HG03558 (cell line): ENCODE results near the gene UGT1A3.

Source experiments
- ATAC-seq: cut with Tn5 transposase; IDR thresholded peaks from one replicate; pipeline ENCODE4 v1.9.1; 2021; ENCODE audit warnings: moderate number of reproducible peaks; ENCODE audit not compliant: unreplicated experiment; ENCODE audit errors: extremely low read depth

UGT1A3 gene

GRCh38 chr2:233791883-233792329, 63.1 kb downstream of the UGT1A3 start:
- no peak for ATAC-seq

DNA sequence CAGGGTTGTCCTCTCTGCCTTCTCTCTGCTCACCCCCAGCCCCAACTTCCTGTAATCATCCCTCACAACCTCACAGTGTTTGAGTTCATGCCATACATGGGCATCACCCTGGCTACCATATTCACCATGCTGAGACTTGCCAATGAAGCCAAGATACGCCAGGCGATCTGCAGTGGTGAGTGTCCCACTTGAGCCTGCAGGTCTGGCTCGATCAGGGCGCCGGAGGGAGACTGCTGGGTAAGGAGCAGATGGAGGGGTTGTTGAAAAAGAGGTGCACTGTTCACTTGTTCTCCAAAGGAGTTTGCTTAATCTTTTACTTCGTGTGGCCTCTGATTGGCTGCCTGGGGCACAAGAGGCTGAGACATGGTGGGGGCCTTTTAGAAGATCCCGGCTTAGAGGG, 63.9 kb downstream of the UGT1A3 start:
- ATAC-seq = no peak

DNA sequence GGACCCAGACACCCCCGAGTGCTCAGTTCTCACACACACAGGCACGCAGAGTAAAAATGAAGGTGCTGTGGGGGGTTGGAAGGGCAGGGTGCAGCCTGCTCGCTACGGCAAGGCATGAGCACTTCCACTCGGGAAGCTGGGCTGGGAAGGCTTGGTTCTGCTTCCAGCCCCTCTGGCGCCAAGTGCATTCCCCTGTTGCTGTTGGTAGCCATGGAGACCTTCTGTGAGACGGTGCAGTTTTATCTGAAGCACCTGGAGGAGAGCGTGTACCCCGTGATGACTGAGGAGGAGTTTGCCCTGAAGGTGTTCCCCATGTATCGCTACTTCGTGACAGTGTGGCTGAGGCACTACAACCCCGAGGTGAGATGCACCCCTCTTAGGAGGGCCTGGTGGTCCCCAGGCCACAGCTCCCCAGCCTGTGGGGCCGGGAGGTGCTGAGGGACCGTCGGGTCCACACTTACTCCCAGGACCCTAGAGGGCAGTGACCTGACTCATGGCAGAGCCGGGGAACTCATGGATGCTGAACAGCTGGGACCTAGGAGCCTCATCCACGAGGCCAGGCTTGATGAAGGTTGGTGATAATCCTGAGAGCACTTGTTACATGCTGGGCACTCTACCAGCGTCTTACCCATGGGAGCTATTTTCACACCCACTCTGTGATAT, 64.8 kb downstream of the UGT1A3 start:
- no peak for ATAC-seq

GRCh38 chr2:233794128-233794658, 65.4 kb downstream of the UGT1A3 start:
- ATAC-seq = no peak

GRCh38 chr2:233795735-233796171, 66.9 kb downstream of the UGT1A3 start:
- ATAC-seq = no peak

- no peak for ATAC-seq
Measured at GRCh38 chr2:233796254-233796653, 67.4 kb downstream of the UGT1A3 start.

DNA sequence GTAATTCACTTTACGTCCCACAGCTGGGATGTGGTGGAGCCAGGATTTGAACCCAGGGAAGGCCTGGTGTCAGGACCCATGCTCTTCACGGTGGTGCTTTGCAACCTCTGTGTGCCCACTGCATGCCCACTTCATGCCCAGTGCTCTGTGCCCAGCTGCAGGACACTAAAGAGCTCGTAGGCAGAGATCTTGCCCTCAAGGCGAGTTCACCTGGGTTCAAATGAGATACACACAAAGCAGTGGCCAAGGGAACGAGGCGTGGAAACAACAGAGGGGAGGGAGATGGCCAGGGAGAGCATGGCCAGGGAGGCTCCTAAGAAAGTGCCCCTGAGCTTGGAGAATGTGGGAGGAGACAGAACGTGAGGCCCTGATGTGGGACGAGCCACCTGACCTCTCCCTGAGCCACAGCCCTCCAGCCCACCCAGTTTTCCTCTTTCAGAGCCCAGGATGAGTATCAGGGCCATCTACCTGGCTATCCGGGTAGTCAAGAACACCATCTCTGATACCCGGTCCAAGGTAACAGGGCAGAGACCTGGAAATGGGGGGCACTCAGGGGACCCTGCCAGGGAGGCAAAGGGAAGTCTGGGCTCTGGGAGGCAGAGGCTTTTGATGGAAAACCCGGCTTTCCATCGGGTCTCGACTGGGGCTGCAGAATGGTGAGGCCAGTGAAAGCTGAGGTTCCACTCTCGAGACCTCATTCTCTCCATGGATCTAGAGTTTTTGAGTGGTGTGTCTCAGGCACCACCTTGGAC, 69.7 kb downstream of the UGT1A3 start:
- no peak for ATAC-seq

GRCh38 chr2:233799087-233799665, 70.3 kb downstream of the UGT1A3 start:
- no peak for ATAC-seq

- ATAC-seq = no peak
Measured at GRCh38 chr2:233799716-233800115, 70.9 kb downstream of the UGT1A3 start.

DNA sequence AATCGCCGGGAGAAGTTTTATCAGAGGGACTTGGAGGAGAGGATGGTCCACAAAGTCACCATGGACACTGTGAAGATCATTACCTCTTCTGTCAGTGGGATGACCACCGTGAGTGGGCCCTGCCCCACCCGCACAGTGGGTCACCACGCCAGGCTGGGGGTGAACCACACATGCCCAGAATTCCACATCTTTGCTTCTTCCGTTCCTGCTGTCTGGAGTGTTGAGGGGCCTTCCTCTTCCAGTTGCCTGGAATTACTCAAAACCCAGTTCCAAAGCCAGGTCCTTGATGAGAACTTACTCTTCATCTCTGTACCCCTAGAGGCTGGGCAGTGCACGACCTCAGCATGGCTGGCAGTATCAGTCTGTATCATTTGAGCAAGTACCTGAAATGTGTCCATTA, 71.4 kb downstream of the UGT1A3 start:
- no peak for ATAC-seq

GRCh38 chr2:233801357-233802131, 72.7 kb downstream of the UGT1A3 start:
- ATAC-seq = no peak

- ATAC-seq = no peak
Measured at GRCh38 chr2:233802132-233802815, 73.4 kb downstream of the UGT1A3 start.

DNA sequence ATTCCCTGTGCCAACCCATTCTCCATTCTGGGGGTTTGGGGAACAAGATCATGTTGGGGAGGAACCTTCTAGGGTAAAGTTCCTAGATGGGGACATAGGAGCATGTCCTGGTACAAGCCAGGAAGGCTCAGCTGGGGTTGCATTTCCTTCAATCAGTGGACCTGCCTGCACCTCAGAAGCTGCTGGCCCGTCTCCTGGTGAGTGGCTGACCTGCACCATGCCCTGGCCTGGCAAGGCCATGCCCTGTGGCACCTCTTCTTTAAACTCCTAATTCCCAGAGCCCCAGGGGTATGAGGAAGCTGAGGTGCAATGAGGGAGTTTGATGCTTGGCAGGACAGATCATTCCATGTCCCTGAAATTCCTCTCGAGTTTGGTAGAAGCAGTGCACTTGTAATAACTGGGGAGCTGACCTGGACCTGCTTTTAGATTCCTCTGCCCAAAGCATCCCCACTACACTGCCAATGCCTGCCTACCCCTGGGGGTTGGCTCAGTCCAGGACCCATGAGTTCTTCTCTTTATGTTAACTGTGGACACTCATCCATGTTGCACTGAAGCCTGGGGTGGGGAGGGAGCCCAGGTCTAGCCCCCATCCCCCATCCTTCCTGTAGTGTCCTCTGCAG, 74.6 kb downstream of the UGT1A3 start:
- no peak for ATAC-seq

DNA sequence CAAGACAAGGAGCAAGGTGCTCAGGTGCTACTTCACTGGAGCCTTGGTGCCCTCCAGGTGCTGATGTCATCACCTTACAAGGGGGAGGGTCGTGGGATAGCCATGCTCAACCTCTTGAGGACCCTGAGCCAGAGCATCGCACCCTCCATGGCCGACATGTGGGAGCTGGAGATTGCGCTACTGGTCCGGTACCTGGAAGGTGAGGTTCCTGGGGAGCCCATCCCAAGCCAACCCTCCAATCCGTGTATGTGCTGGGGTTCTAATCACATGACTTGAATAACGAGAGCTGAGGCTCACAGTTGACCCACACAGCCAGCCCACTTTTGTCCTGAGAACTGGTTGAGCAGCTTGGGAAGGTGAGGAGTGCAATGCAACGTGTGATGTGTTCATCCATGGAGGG, 75.2 kb downstream of the UGT1A3 start:
- no peak for ATAC-seq

DNA sequence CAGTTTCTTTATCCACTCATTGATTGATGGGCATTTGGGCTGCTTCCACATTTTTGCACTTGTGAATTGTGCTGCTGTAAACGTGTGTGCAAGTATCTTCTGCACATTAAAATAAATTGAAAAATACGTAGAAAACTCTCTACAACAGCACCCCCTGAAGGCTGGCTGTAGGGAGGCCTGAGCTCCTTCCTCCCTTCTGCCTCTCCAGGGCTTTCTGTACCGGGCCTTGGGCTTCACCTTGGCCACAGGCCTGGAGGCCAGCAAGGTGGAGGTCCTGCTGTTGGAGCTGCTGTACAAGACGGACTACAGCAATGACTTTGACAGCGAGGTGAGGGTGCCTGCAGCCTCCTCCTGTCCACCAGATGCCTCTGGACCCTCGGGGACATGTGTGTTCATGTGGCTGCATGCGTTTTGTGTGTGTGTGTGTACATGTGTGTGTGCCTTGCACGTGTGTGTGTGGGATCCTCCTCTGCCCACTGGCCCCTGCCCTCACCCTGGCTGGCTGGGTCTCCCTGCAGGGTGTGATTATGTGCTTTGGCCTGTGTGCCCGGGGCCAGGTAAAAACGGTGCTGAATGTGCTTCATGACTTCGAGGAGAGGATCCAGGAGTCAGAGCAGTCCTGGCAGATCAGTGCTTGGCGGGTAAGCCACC, 78.5 kb downstream of the UGT1A3 start:
- ATAC-seq = no peak

DNA sequence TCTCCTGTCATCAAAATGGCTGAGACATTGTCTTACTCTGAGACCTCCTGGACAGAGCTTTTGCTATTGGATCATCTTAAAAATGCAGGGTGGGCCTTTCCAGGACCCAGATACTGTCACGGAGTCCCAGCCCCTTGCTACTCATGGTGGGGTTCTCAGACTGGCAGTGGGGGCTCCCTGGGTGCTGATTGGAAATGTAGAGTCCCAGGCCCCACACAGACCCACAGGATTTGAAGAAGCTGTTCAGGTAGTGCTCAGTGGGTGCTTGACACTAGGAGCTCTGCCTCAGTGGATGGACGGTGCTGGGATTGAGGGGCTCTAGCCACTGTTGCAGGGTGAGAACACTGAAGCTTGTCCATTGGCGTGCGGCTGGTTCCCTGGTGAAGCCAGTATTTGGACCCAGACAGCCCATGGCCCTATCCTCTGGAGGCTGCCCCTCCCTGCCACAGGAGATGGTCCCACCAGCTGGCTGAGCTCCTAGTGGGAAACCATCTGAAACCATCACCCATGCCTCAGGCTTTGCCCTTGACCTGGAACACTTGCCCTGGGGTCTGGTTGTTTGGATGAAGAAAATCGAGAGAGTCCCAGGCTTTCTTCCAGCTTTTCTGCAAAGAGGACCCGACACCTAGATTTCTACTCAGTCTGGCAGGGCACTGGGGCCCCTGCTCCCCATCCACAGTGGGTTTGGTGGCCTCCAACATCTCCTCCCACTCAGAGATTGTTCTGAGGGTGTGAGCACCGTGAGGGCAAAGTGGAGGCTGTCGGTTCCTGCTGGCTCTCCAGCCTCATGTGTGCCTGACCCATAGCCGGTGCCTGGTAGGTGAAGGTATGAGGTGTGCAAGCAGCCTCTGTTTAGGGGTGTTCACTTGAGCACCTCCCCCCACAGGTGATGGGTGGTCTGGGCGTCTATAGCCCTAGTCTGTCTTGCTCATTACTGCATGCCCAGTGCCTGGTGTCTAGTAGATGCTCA, 79.4 kb downstream of the UGT1A3 start:
- ATAC-seq = no peak

- no peak for ATAC-seq
Measured at GRCh38 chr2:233810385-233810784, 81.5 kb downstream of the UGT1A3 start.

- ATAC-seq = no peak
Measured at GRCh38 chr2:233811087-233811486, 82.2 kb downstream of the UGT1A3 start.
